ENCODE results near the gene DLEC1.

DNA sequence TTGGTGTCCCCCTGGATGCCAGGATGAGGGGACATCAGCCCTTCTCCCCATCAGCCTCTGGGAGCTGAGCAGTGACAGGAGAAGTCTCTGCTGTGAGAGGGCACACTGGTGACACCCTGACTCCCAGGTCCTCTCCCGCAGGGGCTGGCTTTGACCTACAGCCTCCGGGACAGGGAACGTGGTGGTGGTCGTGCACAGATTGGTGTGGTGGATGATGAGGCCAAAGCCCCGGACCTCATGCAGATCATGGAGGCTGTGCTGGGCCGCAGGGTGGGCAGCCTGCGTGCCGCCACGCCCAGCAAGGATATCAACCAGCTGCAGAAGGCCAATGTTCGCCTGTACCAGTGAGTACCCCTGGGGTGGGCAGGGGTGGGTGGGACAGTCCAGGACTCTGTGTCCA is 41.7 kb upstream of the DLEC1 start:
- TF ChIP-seq POLR2AphosphoS5 (IDR thresholded peaks at IDR 0.05; ENCODE audit: low read depth, low read length) (no peak), TAF1 (IDR thresholded peaks at IDR 0.05; ENCODE audit: borderline replicate concordance, insufficient read depth, low read length) (no peak)
- TF ChIP-seq, protein P1, sequence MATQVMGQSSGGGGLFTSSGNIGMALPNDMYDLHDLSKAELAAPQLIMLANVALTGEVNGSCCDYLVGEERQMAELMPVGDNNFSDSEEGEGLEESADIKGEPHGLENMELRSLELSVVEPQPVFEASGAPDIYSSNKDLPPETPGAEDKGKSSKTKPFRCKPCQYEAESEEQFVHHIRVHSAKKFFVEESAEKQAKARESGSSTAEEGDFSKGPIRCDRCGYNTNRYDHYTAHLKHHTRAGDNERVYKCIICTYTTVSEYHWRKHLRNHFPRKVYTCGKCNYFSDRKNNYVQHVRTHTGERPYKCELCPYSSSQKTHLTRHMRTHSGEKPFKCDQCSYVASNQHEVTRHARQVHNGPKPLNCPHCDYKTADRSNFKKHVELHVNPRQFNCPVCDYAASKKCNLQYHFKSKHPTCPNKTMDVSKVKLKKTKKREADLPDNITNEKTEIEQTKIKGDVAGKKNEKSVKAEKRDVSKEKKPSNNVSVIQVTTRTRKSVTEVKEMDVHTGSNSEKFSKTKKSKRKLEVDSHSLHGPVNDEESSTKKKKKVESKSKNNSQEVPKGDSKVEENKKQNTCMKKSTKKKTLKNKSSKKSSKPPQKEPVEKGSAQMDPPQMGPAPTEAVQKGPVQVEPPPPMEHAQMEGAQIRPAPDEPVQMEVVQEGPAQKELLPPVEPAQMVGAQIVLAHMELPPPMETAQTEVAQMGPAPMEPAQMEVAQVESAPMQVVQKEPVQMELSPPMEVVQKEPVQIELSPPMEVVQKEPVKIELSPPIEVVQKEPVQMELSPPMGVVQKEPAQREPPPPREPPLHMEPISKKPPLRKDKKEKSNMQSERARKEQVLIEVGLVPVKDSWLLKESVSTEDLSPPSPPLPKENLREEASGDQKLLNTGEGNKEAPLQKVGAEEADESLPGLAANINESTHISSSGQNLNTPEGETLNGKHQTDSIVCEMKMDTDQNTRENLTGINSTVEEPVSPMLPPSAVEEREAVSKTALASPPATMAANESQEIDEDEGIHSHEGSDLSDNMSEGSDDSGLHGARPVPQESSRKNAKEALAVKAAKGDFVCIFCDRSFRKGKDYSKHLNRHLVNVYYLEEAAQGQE (IDR thresholded peaks at IDR 0.05; ENCODE audit: insufficient read depth in 1 of 2, low read depth in 2 of 2, low read length in 2 of 2) = no peak

All from PFSK-1 (cell line).